Kasumi-1 (cell line): ENCODE data around the gene HEBP2.
"Not testable (repeated sequence)": the region's sequence is repeated elsewhere in the genome, so short reads cannot be mapped to it uniquely, and the experiment has no call there.

Source experiments
- DNase-seq, 2 experiments: peaks; one replicate each; lab custom pipeline; 2025; lab: John Stamatoyannopoulos, UW

The HEBP2 gene

GRCh38 chr6:138403801-138404665 is at the start of gene HEBP2:
Gene HEBP2, plus strand, starts transcription at chr6:138404223. Its CDS starts 273 bp downstream, at chr6:138404496.
- peak; percentile 73 to 74 for DNase-seq

DNA sequence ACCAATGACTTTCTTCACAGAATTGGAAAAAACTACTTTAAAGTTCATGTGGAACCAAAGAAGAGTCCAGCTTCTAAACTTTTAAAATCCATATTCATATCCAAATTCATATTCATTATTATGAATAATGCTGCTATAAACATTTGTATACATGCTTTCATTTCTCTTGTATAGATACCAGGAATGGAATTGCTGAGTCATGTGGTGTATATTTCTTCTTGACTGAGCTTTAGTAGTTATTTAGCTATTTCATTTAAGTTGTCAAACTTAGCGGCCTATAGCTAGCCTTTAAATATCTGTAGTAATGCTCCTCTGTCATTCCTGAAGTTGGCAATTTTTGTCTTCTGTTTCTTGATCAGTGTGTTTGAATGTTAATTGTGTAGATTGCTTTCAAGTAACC is 46.1 kb upstream of the HEBP2 start:
- no peak for DNase-seq

GRCh38 chr6:138368684-138369083 is 35.3 kb upstream of the HEBP2 start:
- DNase-seq: not testable (repeated sequence)

DNA sequence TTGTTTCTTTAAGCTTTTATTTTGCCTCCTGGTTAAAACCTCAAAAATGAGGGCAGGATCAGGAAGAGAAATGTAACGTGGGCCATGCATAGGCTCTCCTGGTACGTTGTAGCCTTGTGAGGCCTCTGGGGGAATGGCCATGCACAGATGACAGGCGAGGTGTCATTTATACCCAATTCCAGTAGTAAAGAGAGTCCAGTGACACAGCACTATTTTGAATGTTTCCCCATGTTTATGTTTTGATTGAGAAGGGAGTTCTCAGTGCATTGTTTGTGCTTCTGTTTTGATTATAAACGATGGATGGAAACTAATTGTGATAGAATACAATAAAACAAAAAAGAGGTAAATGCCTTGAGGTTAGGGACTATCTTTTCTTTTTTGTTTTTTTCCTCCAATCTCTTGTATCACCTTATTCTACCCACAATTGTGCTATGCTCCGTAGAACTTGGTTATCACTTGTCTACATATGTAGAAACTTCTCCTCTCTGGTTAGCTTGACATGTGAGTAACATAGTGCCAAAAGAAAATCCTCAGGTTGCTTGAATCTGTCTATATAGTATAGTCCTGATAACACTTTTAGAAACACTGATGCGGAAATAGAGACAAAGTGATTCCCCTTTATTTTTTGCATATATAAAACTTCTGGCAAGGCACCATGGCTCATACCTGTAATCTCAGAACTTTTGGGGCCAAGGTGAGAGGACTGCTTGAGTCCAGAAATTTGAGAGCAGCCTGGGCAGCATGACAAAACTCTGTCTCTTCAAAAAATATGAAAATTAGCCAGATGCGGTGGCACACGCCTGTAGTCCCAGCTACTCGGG is 33.2 kb upstream of the HEBP2 start:
- no peak for DNase-seq

DNA sequence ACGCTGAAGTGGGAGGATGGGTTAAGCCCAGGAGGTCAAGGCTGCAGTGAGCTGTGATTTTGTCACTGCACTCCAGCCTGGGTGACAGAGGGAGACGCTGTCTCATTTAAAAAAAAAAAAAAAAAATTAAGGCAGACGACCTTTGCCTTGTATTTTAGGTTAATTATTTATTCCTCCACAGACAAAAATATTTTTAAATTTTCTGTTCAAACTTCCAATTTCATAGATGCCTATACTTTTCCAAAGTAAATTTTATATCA is 32.6 kb upstream of the HEBP2 start:
- DNase-seq: no peak

DNA sequence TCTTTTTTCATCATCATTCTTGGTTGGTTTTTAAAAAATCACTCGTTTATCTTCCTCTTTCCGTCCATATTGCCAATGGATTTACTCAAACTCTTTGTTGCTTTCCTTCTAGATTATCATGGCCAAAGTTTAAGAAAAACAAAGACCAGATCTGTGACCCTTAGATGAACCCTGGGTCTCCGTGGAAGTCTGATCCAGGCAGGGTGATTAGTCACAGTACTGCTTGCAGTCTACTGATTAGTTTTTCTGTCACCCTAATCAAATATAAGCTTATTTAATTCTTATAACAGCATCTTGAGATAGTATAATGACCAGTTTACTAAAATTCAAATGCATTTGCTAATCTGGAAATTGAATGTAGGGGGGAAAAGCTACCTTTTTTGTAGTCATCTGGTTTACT is 32.3 kb upstream of the HEBP2 start:
- no peak for DNase-seq

GRCh38 chr6:138372711-138373463 is 31.1 kb upstream of the HEBP2 start:
- peak in 1 of 2 experiments; percentile 5 for DNase-seq

GRCh38 chr6:138374230-138374629 is 29.8 kb upstream of the HEBP2 start:
- no peak for DNase-seq

DNA sequence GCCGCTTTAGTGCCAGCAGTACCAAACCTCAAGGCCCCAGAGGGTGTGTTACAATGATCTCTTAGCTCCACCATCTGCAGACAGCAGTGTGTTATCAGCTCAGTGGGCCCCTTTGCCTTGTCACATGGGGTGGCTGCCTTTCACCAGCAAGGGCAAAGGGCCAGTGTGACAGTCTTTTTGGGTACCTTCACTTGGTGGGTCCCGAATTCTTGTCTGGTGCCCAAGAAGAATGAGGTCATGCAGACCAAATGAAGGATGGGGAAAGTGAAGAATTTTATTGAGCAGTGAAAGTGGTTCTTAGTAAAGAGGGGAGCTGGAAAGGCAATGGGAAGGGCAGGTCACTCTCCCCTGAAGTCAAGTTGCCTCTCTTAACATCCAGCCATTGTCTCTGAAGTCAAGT is 29.2 kb upstream of the HEBP2 start:
- no peak for DNase-seq

GRCh38 chr6:138377042-138377441 is 27.0 kb upstream of the HEBP2 start:
- no peak for DNase-seq

- DNase-seq: no peak
Observed at GRCh38 chr6:138377844-138378243, 26.2 kb upstream of the HEBP2 start, which contains the start of gene SMIM28. Gene SMIM28, plus strand, starts transcription at chr6:138377905. Its CDS starts 168 bp downstream, at chr6:138378073.

- DNase-seq: no peak
Observed at GRCh38 chr6:138378463-138378862, 25.6 kb upstream of the HEBP2 start.

- DNase-seq: no peak
Observed at GRCh38 chr6:138382498-138383265, 21.3 kb upstream of the HEBP2 start.

DNA sequence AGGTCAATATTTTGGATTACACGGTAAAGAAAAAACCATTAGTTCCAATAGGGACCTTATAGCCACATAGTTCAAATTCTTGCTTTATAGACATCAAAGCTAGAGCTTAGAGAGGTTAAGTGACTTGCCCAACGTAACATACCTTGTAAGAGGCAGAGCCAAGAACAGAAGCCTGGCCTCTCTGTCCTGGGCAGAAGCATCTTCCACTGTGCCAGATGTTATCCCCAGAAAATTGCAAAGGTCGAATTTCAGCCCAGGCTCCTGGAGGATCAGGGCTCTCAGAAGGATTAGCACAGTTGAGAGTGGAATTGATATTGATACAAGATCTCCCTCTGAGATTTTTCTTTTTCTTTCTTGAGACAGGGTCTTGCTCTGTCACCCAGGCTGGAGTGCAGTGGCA is 20.2 kb upstream of the HEBP2 start:
- DNase-seq: no peak

DNA sequence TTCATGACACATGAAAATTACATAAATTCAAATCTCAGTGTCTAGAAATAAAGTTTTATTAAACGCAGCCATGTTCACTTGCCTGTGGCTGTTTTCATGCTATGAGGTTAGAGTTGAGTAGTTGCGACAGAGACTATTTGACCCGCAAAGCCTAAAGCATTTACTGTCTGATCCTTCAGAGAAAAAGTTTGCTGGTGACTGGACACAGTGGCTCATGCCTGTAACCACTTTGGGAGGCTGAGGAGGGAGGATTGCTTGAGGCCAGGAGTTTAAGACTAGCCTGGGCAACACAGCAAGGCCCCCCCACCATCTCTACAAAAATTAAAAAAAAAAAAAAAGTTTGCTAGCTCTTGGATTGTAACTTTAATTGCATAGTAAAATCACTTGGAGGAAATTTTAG is 17.1 kb upstream of the HEBP2 start:
- no peak for DNase-seq

DNA sequence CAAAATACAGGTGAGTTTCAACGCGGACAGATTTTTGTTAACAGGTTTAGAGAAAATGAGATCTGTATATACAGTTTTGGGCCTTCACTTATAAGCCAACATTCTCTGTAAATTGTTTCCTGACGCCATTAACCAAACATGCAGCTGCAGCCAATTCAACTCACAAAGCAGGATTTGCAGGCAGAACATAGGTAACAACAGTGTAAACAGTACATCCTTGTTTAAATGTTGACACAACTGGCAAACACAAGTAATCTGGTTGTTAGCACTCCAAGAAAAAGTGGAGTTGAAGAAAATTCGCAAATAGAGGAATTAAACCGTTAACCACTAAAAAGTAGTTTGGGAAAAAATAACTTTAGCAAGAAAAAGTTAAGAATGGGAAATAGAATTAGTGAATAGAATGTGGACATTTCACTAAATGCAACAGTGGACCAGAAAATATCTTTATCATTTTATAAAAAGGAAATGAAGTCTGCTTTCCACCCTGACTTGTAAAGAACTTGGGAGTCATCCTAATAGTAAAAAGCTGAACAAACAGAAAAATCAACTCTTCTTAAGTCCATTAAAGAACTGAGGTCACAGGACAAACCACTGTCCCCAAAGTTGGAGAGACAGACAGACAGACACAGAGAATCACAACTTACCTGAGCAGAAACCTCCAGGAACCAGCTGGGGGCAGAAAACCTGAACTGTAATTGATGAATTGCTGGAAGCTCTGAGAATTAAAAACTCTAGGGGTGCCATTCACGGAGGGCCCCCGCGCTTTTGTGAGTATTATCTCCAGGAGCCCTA is 16.2 kb upstream of the HEBP2 start:
- DNase-seq: no peak

GRCh38 chr6:138389551-138389950 is 14.5 kb upstream of the HEBP2 start:
- no peak for DNase-seq

DNA sequence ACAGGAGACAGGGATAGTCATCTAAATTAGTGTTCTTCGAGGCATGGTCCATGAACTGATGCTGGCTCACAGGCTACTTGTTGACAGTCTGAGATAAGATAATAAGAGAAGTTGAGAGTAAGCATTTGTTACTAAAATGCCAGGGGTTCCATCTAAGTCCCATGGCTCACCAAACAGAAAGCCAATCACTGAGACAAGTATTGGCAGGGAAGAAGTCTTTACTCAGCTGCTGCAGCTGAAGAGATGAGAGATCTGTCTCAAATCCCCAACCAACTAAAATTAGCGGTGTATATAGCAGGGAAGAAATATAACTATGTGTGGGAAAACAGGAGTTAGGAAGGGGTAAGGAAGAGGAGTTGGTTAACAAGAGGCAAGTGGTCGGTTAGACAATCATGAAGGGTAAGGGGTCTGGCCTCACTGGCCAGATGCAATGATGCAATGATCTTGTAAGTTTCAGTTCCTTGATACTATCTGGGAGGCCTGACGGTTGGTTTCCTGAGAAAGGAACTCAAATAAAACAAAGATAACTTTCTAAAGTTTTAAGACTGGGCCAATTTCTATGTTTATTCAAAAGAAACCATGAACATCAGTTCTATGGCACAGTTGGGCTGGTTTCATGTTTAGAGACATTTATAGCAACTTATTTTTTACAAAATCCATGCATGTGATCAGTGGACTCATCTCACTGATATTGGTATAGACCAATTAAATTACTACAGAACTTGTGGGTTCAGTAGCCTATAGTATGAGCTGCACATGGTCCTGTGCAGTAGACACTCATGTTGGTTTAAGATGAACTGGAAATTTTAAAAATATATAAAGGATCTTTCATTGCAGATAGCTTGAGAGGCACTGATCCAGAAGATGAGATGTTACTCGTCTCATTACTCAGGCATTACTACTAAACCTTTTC is 9.9 kb upstream of the HEBP2 start:
- no peak for DNase-seq

GRCh38 chr6:138396709-138397108 is 7.3 kb upstream of the HEBP2 start:
- no peak for DNase-seq
